Parathyroid adenoma (tissue), 2 donors: Measurements from ENCODE around the gene COMT.
"Not testable (repeated sequence)": the region's sequence is repeated elsewhere in the genome, so short reads cannot be mapped to it uniquely, and the experiment has no call there.

ENCODE experiments used
- H2AFZ ChIP-seq: fragments of 300-600 bp; sonication (generic); one replicate; pipeline ENCODE4 v1.7.0; 2017; ENCODE audit warnings: antibody characterized with exemption, mild to moderate bottlenecking
- H3K27ac ChIP-seq: fragments of 300-600 bp; sonication (generic); one replicate; pipeline ENCODE4 v1.7.0; 2017
- H3K27me3 ChIP-seq: fragments of 300-600 bp; sonication (generic); one replicate; pipeline ENCODE4 v1.7.0; 2017; ENCODE audit warnings: low read length; ENCODE audit not compliant: control insufficient read depth, insufficient read depth
- H3K36me3 ChIP-seq: fragments of 300-600 bp; sonication (generic); one replicate; pipeline ENCODE4 v1.7.0; 2017; ENCODE audit warnings: low read length; ENCODE audit not compliant: control insufficient read depth, insufficient read depth
- H3K4me1 ChIP-seq: fragments of 300-600 bp; sonication (generic); one replicate; pipeline ENCODE4 v1.7.0; 2017; ENCODE audit warnings: control low read depth
- H3K4me2 ChIP-seq: fragments of 300-600 bp; sonication (generic); one replicate; pipeline ENCODE4 v1.7.0; 2017; ENCODE audit warnings: low read length
- H3K4me3 ChIP-seq: fragments of 300-600 bp; sonication (generic); one replicate; pipeline ENCODE4 v1.7.0; 2017; ENCODE audit warnings: low read depth, low read length
- H3K79me2 ChIP-seq: fragments of 300-600 bp; sonication (generic); one replicate; pipeline ENCODE4 v1.7.0; 2017; ENCODE audit warnings: control low read depth
- H3K9ac ChIP-seq: fragments of 300-600 bp; sonication (generic); one replicate; pipeline ENCODE4 v1.7.0; 2017; ENCODE audit warnings: mild to moderate bottlenecking
- H3K9me3 ChIP-seq: fragments of 300-600 bp; sonication (generic); one replicate; pipeline ENCODE4 v1.7.0; 2017; ENCODE audit warnings: low read length; ENCODE audit not compliant: control insufficient read depth
- CTCF ChIP-seq: fragments of 300-600 bp; sonication (generic); IDR thresholded peaks from one replicate; pipeline ENCODE4 v1.7.0; 2017; ENCODE audit warnings: antibody characterized with exemption, mild to moderate bottlenecking
- donor health status: primary hyperparathyroidism.

Gene COMT

DNA sequence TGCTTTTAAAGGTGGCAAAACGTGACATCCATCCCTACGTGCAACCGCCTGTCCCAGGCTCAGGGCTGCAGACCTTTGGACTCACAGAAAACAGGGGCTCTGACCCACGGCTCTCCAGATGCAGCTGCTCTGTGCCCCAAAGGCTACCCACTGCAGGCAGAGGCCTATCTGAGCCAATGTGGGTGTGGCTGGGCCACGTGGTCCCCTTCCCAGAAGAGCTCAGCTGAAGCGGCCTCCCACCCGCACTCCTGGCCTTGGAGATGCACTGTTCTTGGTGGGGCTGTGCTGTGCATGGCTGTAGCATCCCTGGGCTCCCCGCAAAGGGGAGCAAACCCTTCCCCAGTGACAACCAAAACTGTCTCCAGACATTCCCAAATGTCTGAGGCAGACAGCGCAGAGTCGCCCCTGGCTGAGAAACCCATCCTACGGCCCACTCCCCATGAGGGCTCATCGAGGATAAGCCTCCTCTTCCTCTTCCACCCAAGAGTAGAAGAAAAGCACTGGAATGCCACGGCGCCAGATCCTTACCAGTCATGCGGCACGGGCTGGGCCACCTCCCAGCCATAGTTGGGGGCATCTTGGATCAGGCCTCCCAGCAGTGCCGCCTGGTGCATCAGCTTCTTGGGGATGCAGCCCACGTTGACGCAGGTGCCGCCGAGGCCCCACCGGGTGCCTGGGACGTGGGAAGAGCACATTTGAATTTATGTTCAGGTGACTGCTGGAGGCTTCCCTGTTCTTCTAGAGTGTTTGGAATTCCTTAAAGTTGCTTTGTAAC is 23.1 kb upstream of the COMT start:
- TF ChIP-seq CTCF: no peak
- H3K9ac ChIP-seq: no peak overlapping the region
- no peaks in the 10 kb centered on the region for H3K27me3 ChIP-seq
- no peaks in the 10 kb centered on the region for H3K79me2 ChIP-seq
- no peaks in the 10 kb centered on the region for H3K36me3 ChIP-seq
- H3K4me3 ChIP-seq: no peak overlapping the region
- no peak overlapping the region for H2AFZ ChIP-seq
- H3K27ac ChIP-seq: no peak overlapping the region
- no peaks in the 10 kb centered on the region for H3K4me1 ChIP-seq
- H3K9me3 ChIP-seq: no peaks in the 10 kb centered on the region
- H3K4me2 ChIP-seq: no peak overlapping the region

DNA sequence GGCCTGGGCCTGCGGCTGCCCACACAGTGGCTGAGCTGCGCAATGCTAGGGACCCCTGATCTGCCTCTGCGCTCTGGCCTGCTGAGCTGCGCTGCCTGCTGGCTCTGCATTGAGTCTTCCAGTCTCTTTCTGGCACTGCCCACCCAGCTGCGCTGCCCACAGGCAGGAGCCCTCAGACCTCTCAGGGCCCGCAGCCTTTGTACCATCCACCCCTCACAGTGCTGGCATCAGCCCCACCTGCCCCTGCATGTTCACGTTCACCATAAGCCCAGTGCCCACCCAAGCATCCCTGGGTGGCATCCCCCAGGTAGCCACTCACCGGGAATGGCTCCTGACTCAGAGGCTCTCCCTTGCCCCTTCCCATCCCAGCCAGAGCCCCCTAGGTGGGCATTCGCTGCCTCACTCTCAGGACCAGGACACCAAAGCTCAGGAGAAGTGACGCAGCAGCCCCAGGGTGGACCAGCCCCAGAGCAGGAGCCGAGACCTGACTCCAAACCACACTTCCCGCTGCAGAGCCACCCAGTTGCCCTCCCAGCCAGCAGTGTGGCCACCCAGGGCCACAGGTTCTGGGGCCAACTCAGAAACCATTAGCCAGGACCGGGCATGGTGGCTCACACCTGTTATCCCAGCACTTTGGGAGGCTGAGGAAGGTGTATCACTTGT is 21.7 kb upstream of the COMT start:
- H3K9ac ChIP-seq: no peak overlapping the region
- no peak overlapping the region for H3K27ac ChIP-seq
- H3K9me3 ChIP-seq: no peaks in the 10 kb centered on the region
- H3K4me2 ChIP-seq: no peak overlapping the region
- H3K36me3 ChIP-seq: no peaks in the 10 kb centered on the region
- H2AFZ ChIP-seq: no peak overlapping the region
- H3K4me1 ChIP-seq: no peaks in the 10 kb centered on the region
- no peaks in the 10 kb centered on the region for H3K79me2 ChIP-seq
- no peak overlapping the region for H3K4me3 ChIP-seq
- no peak for TF ChIP-seq CTCF
- no peaks in the 10 kb centered on the region for H3K27me3 ChIP-seq

DNA sequence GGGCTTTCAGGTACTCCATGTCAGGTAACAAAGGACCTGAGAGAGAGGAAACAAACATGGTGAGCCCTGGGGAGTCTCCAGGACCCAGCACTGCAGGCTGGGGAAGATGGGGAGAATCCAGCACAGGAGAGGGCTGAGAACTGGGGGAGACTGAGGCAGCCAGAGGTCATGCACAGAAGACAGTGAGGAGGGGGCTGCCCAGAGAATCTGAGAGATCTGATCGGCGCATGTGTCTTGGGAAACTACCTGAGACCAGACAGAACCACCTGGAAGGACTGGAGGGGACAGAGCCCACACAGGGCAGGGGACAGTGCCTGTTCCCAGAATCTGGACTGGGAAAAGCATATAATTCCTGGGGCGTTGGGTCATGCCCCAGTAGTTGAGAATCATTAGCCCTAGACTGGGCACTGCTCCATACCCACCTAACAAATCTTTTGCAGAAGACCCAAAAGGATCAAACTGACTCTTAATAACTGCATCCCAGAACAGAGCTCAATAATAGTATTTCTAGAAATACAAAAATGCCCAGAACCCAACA is 20.0 kb upstream of the COMT start:
- no peak for TF ChIP-seq CTCF
- Histone ChIP-seq H3K9ac (no peak overlapping the region), H3K27ac (no peak overlapping the region), H2AFZ (no peak overlapping the region), H3K4me3 (no peak overlapping the region), H3K27me3 (no peaks in the 10 kb centered on the region), H3K79me2 (no peaks in the 10 kb centered on the region), H3K36me3 (no peaks in the 10 kb centered on the region), H3K4me2 (no peak overlapping the region), H3K4me1 (no peaks in the 10 kb centered on the region), H3K9me3 (no peaks in the 10 kb centered on the region)

GRCh38 chr22:19923914-19924513 is 17.6 kb upstream of the COMT start:
- H3K27me3 ChIP-seq: no peaks in the 10 kb centered on the region
- no peaks in the 10 kb centered on the region for H3K4me1 ChIP-seq
- H3K9ac ChIP-seq: no peak overlapping the region
- H3K4me3 ChIP-seq: no peak overlapping the region
- H3K79me2 ChIP-seq: no peaks in the 10 kb centered on the region
- H3K9me3 ChIP-seq: no peaks in the 10 kb centered on the region
- no peaks in the 10 kb centered on the region for H3K36me3 ChIP-seq
- no peak overlapping the region for H3K27ac ChIP-seq
- no peak overlapping the region for H3K4me2 ChIP-seq
- H2AFZ ChIP-seq: no peak overlapping the region
- no peak for TF ChIP-seq CTCF

DNA sequence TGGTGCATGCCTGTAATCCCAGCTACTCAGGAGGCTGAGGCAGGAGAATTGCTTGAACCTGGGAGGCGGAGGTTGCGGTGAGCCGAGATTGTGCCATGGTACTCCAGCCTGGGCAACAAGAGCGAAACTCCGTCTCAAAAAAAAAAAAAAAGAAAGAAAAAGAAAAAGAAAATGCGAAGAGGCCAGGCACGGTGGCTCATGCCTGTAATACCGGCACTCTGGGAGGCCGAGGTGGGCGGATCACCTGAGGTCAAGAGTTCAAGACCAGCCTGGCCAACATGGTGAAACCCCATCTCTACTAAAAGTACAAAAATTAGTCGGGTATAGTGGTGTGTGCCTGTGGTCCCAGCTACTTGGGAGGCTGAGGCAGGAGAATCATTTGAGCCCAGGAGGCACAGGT is 15.5 kb upstream of the COMT start:
- not testable (repeated sequence) for H3K4me3 ChIP-seq, H3K4me1 ChIP-seq, H3K4me2 ChIP-seq, H3K9me3 ChIP-seq, H2AFZ ChIP-seq, H3K27me3 ChIP-seq, H3K9ac ChIP-seq, H3K27ac ChIP-seq, H3K36me3 ChIP-seq, H3K79me2 ChIP-seq
